IMR-90 (cell line): Measurements from ENCODE around the gene PSG7. TPM values are rescaled to one million over a fixed set of nuclear protein-coding genes. Genes with fewer than 3 reads are reported as not detected.

Experiments
- ATAC-seq: fragments of 200-7000 bp; cut with Tn5 transposase; 2 replicates; pipeline ENCODE4 v1.9.1; 2020; ENCODE audit warnings: low read depth, mild to moderate bottlenecking, moderate library complexity
- BruUV-seq: library from RNA; stranded (reverse); fragments of 400-500 nt; replicated peaks from 2 replicates; lab custom pipeline; 2021; lab: Mats Ljungman, UMichigan
- CTCF ChIA-PET: fragments of 300-600 bp; formaldehyde crosslinking; extraction: SDS; loops from one replicate; lab custom pipeline; 2021; ENCODE audit warnings: antibody characterized with exemption; lab: Yijun Ruan, JAX
- POLR2A ChIA-PET: fragments of 300-600 bp; sonication (Branson Sonifier 250); formaldehyde crosslinking; loops from one replicate; lab custom pipeline; 2022; ENCODE audit warnings: antibody characterized with exemption; ENCODE audit not compliant: unreplicated experiment; lab: Charles Lee
- DNase-seq: peaks from one replicate; pipeline ENCODE4 v3.0.0; 2013
- H2AFZ ChIP-seq: replicated peaks from 2 replicates; pipeline ENCODE3; 2013; ENCODE audit warnings: low read length, mild to moderate bottlenecking; ENCODE audit not compliant: poor library complexity
- H2AK5ac ChIP-seq: 2 replicates; pipeline ENCODE4 v1.6.1; 2013; ENCODE audit warnings: low read depth, low read length, inconsistent platforms
- H2AK9ac ChIP-seq: replicated peaks from 2 replicates; pipeline ENCODE3; 2013; ENCODE audit warnings: mild to moderate bottlenecking, low read depth, low read length, moderate library complexity; ENCODE audit not compliant: poor library complexity
- H2BK120ac ChIP-seq: 2 replicates; pipeline ENCODE4 v1.6.1; 2013; ENCODE audit warnings: low read depth, low read length, inconsistent platforms
- H2BK15ac ChIP-seq: 3 replicates; pipeline ENCODE4 v1.6.1; 2013; ENCODE audit warnings: low read depth, low read length, inconsistent platforms
- H2BK20ac ChIP-seq: 2 replicates; pipeline ENCODE4 v1.6.1; 2013; ENCODE audit warnings: low read depth, mild to moderate bottlenecking, inconsistent platforms, low read length, moderate library complexity
- H2BK5ac ChIP-seq: 2 replicates; pipeline ENCODE4 v1.6.1; 2013; ENCODE audit warnings: mild to moderate bottlenecking, low read depth, low read length, inconsistent platforms; ENCODE audit not compliant: poor library complexity, severe bottlenecking
- H3K14ac ChIP-seq: replicated peaks from 2 replicates; pipeline ENCODE4 v1.6.1; 2013; ENCODE audit warnings: low read depth, low read length, inconsistent platforms
- H3K18ac ChIP-seq: 2 replicates; pipeline ENCODE4 v1.6.1; 2013; ENCODE audit warnings: low read depth, low read length, control low read depth
- H3K23ac ChIP-seq: 2 replicates; pipeline ENCODE4 v1.6.1; 2013; ENCODE audit warnings: low read depth, low read length, inconsistent platforms
- H3K27ac ChIP-seq: 2 replicates; pipeline ENCODE4 v1.5.1; 2013; ENCODE audit warnings: mild to moderate bottlenecking, control low read depth, low read length; ENCODE audit not compliant: insufficient read depth
- H3K27me3 ChIP-seq: 2 replicates; pipeline ENCODE4 v1.6.1; 2013; ENCODE audit warnings: low read length; ENCODE audit not compliant: control insufficient read depth, insufficient read depth
- H3K36me3 ChIP-seq: 2 replicates; pipeline ENCODE4 v1.6.1; 2013; ENCODE audit warnings: low read length, mixed read lengths; ENCODE audit not compliant: control insufficient read depth, insufficient read depth
- H3K4ac ChIP-seq: 2 replicates; pipeline ENCODE4 v1.6.1; 2013; ENCODE audit warnings: low read depth, low read length, inconsistent platforms
- H3K4me1 ChIP-seq: 2 replicates; pipeline ENCODE4 v1.6.1; 2013; ENCODE audit warnings: low read length, mixed read lengths; ENCODE audit not compliant: control insufficient read depth, insufficient read depth
- H3K4me2 ChIP-seq: 2 replicates; pipeline ENCODE4 v1.6.1; 2013; ENCODE audit warnings: low read depth, mild to moderate bottlenecking, control low read depth, low read length, moderate library complexity
- H3K4me3 ChIP-seq: 2 replicates; pipeline ENCODE4 v1.5.1; 2013; ENCODE audit warnings: low read depth, mild to moderate bottlenecking, control low read depth, low read length, moderate library complexity; ENCODE audit not compliant: insufficient read depth
- H3K56ac ChIP-seq: 2 replicates; pipeline ENCODE4 v1.6.1; 2013; ENCODE audit warnings: low read length, inconsistent platforms; ENCODE audit not compliant: insufficient read depth; ENCODE audit errors: extremely low read depth
- H3K79me1 ChIP-seq, 2 experiments: 2 replicates each; pipeline ENCODE4 v1.6.1; 2013; ENCODE audit warnings: low read length in 2 of 2, inconsistent platforms in 1 of 2, low read depth in 1 of 2
- H3K9ac ChIP-seq: 2 replicates; pipeline ENCODE4 v1.6.1; 2013; ENCODE audit warnings: low read depth, low read length, control low read depth
- H3K9me1 ChIP-seq: 2 replicates; pipeline ENCODE4 v1.6.1; 2013; ENCODE audit warnings: low read length, inconsistent platforms; ENCODE audit not compliant: insufficient read depth
- H3K9me3 ChIP-seq: 2 replicates; pipeline ENCODE4 v1.6.1; 2013; ENCODE audit warnings: low read length; ENCODE audit not compliant: control insufficient read depth, insufficient read depth
- H4K20me1 ChIP-seq: 2 replicates; pipeline ENCODE4 v1.6.1; 2013; ENCODE audit warnings: low read length, inconsistent platforms; ENCODE audit not compliant: insufficient read depth
- H4K5ac ChIP-seq: 2 replicates; pipeline ENCODE4 v1.6.1; 2013; ENCODE audit warnings: mild to moderate bottlenecking, low read depth, low read length, control low read depth
- H4K8ac ChIP-seq, 2 experiments: 2 replicates each; pipeline ENCODE4 v1.6.1; 2013; ENCODE audit warnings: low read depth in 2 of 2, low read length in 2 of 2, control low read depth in 1 of 2, inconsistent platforms in 1 of 2
- H4K91ac ChIP-seq: 2 replicates; pipeline ENCODE4 v1.6.1; 2013; ENCODE audit warnings: low read depth, low read length, inconsistent platforms; ENCODE audit not compliant: insufficient read depth
- CHD1 ChIP-seq: IDR thresholded peaks from 2 replicates; pipeline ENCODE4 v1.6.1; 2012; ENCODE audit warnings: low read depth, low read length, improper control_type of control experiment
- FOS ChIP-seq: fragments of 150-350 bp; IDR thresholded peaks from 2 replicates; pipeline ENCODE4 v1.6.1; 2016; ENCODE audit warnings: low read depth, low read length
- WGBS, 2 experiments: methylation state at CpG; one replicate each; pipeline versions ENCODE4 v1.1.5 to v1.1.7; 2013; ENCODE audit warnings: missing lambda C conversion rate in 2 of 2; ENCODE audit not compliant: insufficient read length in 1 of 2; ENCODE audit errors: extremely low coverage in 2 of 2; 5-methylcytosine and 5-hydroxymethylcytosine counted together
- dilution Hi-C: fragments of 300-500 bp; cut with HindIII; formaldehyde crosslinking; loops from one replicate; pipeline ENCODE4 v1.14.3; 2018; ENCODE audit warnings: low sequenced_read_pairs; ENCODE audit not compliant: unreplicated experiment
- in situ Hi-C: fragments of 300-500 bp; cut with MboI; formaldehyde crosslinking; loops from 3 replicates; pipeline ENCODE4 v1.14.3; 2019; ENCODE audit warnings: low sequenced_read_pairs, inconsistent platforms, mixed read lengths
- intact Hi-C: fragments of 100-400 bp; cut with micrococcal nuclease; formaldehyde crosslinking; loops from 2 replicates; pipeline ENCODE4 v1.10.0; 2022
- polyA plus RNA-seq, 3 experiments: library from polyadenylated mRNA; depleted of rRNA; stranded (reverse); fragments of >200 nt; gene quantifications; 2 replicates each; pipeline ENCODE4 v1.2.3, GENCODE V29; 2012; ENCODE audit warnings: low replicate concordance in 1 of 3
- total RNA-seq: library from RNA; depleted of rRNA; stranded (reverse); fragments of >200 nt; gene quantifications from 2 replicates; pipeline ENCODE4 v1.2.3, GENCODE V29; 2012

The PSG7 gene
- total and polyA plus RNA-seq, 2 of the 4 experiments (the other 2 are of a cell fraction): under 0.01 to 0.26 TPM

GRCh38 chr19:42928896-42929295 lies 8.1 kb downstream of the PSG7 start:
- ChIA-PET CTCF (no interaction called here), POLR2A (no interaction called here)
- no peak overlapping the region for H3K23ac ChIP-seq
- H3K9me3 ChIP-seq: no peaks in the 10 kb centered on the region
- no peaks in the 10 kb centered on the region for H3K36me3 ChIP-seq
- H4K20me1 ChIP-seq: no peaks in the 10 kb centered on the region
- no peak overlapping the region for H2BK5ac ChIP-seq
- no peak overlapping the region for H3K56ac ChIP-seq
- ATAC-seq (no peak), DNase-seq (no peak)
- H2BK15ac ChIP-seq: no peak overlapping the region
- no peak overlapping the region for H3K27ac ChIP-seq
- H2BK120ac ChIP-seq: peak overlapping the region; percentile 16; the same call in 1 of the 2 replicates
- no peak overlapping the region; the same call in 1 of the 2 replicates for H4K5ac ChIP-seq
- in situ Hi-C loops: no loop called here
- peaks cover 7% of the 10 kb centered on the region for H3K9me1 ChIP-seq
- H2AK5ac ChIP-seq: peak overlapping the region; percentile 35
- no peak overlapping the region for H3K18ac ChIP-seq
- no peak overlapping the region for H3K4me2 ChIP-seq
- H3K4ac ChIP-seq: peak overlapping the region; percentile 33; the same call in 1 of the 2 replicates
- peaks cover 12% of the 10 kb centered on the region for H3K4me1 ChIP-seq
- no TSS peak for BruUV-seq
- H3K79me1 ChIP-seq: no peaks in the 10 kb centered on the region; a peak in 1 of 4 replicates
- TF ChIP-seq CHD1 (no peak), FOS (no peak)
- H4K91ac ChIP-seq: peak overlapping the region; percentile 49; the same call in 1 of the 2 replicates
- no peak overlapping the region for H3K9ac ChIP-seq
- peak overlapping the region; percentile 33; the same call in 1 of the 2 replicates for H2BK20ac ChIP-seq
- intact Hi-C loops: no loop called here
- dilution Hi-C loops: no loop called here
- H3K14ac ChIP-seq: no peak overlapping the region
- H4K8ac ChIP-seq: no peak overlapping the region
- H2AFZ ChIP-seq: no peak overlapping the region
- no peaks in the 10 kb centered on the region for H3K27me3 ChIP-seq
- no peak overlapping the region for H3K4me3 ChIP-seq
- no peak overlapping the region for H2AK9ac ChIP-seq
- 80% methylated on average over 2 of the region's 3 CpGs; no CpG with 5 or more reads in 1 of the 2 experiments for WGBS, 2 experiments
